HG02970 (cell line): ENCODE data around the gene ZNF20.
"Not testable (repeated sequence)": the region's sequence is repeated elsewhere in the genome, so short reads cannot be mapped to it uniquely, and the experiment has no call there.

Experiments
- ATAC-seq: cut with Tn5 transposase; IDR thresholded peaks from one replicate; pipeline ENCODE4 v1.9.1; 2021; ENCODE audit warnings: mild to moderate bottlenecking, moderate library complexity, moderate number of reproducible peaks; ENCODE audit not compliant: unreplicated experiment, low FRiP score

Gene ZNF20

GRCh38 chr19:12113121-12113520 lies 27.0 kb downstream of the ZNF20 start:
- no peak for ATAC-seq

DNA sequence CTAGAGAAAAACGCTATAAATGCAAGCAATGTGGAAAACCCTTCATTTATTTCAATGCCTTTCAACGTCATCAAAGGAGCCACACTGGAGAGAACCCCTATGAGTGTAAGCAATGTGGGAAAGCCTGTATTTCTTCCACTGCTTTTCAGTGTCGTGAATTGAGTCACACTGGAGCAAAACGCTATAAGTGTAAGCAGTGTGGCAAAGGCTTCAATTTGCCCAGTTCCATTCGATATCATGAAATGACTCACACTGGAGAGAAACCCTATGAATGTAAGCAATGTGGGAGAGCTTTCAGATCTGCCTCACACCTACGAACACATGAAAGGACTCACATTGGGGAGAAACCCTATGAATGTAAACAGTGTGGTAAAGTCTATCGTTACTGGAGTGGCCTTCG lies 27.4 kb downstream of the ZNF20 start:
- no peak for ATAC-seq

- no peak for ATAC-seq
Measured at GRCh38 chr19:12111943-12112637, 28.1 kb downstream of the ZNF20 start.

- no peak for ATAC-seq
Measured at GRCh38 chr19:12111176-12111575, 29.0 kb downstream of the ZNF20 start.

DNA sequence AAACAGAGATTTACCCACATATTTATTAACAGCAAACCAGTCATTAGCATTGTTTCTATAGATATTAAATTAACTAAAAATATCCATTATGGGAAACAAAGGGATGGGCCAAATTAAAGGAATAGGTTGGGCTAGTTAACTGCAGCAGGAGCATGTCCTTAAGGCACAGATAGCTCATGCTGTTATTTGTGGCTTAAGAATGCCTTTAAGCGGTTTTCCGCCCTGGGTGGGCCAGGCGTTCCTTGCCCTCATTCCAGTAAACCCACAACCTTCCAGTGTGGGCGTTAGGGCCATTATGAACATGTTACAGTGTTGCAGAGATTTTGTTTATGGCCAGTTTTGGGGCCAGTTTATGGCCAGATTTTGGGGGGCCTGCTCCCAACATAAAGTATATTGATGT lies 36.2 kb downstream of the ZNF20 start:
- ATAC-seq = not testable (repeated sequence)

DNA sequence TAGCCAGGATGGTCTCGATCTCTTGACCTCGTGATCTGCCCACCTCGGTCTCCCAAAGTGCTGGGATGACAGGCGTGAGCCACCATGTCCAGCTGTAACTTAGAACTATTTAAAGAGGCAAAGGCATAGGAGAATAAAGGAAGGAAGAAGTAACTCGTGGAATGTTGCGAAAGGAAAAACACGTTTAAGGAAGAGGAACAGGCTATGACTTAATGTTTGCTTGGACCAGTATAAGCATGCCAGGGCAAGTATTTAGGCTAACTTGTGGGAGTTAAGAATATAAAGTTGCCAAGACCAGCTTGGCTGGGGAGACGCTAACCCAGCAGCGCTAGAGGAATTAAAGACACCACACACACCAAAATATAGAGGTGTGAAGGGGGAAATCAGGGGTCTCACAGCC lies 42.1 kb downstream of the ZNF20 start:
- ATAC-seq = no peak

GRCh38 chr19:12095111-12095790 lies 44.9 kb downstream of the ZNF20 start:
- ATAC-seq = no peak

DNA sequence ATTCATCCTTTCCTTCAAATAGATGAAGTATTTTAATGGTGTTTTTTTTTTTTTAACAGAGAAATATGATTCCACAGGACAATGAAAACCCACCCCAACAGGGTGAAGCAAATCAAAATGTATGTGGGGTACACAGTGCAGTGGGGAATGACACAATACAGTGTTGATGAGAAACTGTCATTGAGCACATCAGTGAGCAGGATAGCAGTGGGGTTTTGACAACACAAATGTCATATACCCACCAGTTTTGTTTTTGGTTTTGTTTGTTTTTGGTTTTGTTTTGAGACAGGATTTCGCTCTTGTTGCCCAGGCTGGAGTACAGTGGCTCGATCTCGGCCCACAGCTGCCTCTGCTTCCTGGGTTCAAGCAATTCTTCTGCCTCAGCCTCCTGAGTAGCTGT lies 46.4 kb downstream of the ZNF20 start:
- ATAC-seq = no peak

DNA sequence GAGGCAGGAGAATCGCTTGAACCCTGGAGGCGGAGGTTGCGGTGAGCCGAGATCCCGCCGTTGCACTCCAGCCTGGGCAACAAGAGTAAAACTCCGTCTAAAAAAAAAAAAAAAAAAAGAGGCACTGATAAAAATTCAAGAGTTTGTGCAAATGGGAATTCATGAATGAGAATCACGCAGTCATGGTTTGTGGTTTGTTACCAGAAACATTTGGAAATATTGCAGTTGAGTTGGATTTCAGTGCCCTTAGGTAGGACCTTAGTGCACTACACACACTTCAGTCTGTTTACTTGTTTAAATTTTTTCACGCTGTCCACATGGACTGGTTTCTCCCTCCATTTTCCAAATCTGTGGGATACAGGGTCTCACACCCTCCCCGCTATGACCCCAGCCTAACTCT lies 47.2 kb downstream of the ZNF20 start:
- no peak for ATAC-seq

GRCh38 chr19:12092065-12092867 lies 47.9 kb downstream of the ZNF20 start:
- no peak for ATAC-seq

DNA sequence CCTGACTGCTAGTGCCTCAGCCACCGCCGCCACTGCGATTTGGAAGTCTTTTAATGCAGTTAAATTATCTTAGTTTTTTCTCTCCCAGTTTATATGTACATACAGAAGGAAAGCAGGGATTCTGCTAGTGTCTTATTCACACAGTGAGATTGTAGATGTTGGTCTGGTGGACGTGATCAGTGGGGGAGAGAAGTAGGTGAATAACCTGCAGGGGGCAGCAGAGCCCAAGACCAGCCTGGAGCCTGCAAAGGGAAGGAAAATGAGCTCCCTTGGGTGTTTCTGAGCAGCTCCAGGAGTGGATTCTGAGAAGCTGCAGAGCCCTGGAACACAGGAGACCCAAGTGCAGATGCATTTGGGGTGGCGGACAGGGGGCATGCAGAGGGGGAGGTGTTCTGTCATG lies 49.3 kb downstream of the ZNF20 start:
- ATAC-seq = no peak

GRCh38 chr19:12085074-12085818 lies 54.9 kb downstream of the ZNF20 start:
- ATAC-seq = no peak

DNA sequence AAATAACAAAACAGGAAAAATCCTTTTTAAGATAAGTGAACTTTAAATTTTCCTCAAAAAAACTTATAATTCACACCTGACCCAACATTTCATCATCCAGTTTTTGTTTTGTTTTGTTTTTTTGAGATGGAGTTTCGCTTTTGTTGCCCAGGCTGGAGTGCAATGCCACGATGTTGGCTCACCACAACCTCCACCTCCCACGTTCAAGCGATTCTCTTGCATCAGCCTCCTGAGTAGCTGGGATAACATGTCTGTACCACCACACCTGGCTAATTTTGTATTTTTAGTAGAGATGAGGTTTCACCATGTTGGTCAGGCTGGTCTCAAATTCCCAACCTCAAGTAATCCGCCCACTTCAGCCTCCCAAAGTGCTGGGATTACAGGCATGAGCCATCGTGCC lies 56.8 kb downstream of the ZNF20 start:
- not testable (repeated sequence) for ATAC-seq
